Measurements from ENCODE around the gene ZNF544. TPM values are rescaled to one million over a fixed set of nuclear protein-coding genes. Genes with fewer than 3 reads are reported as not detected.

The ZNF544 gene
- total and polyA plus RNA-seq, 2 of the 8 experiments (the other 6 are each of a cell fraction or from before 2014, with no cell fraction given): 48.8 to 60.8 TPM

- no peak overlapping the region for H3K56ac ChIP-seq (replicated peaks; ENCODE audit: insufficient read length, low read depth, low read length)
- no peak overlapping the region for H3K18ac ChIP-seq (ENCODE audit: extremely low read depth, low read length)
- H3K36me3 ChIP-seq (ENCODE audit: control insufficient read depth in 2 of 4, insufficient read depth in 4 of 4, low read length in 3 of 4): peaks cover 2 to 16% (median 8%) of the 10 kb centered on the region in 4 experiments; a peak in 7 of 8 replicates
- FAIRE-seq (no peak), DNase-seq (ENCODE audit: low read depth in 1 of 2, low spot score in 2 of 2) (no peak)
- no peak overlapping the region for H3K27ac ChIP-seq (ENCODE audit: low read depth, low read length)
- no peak overlapping the region for H3K4me3 ChIP-seq (ENCODE audit: extremely low read depth in 1 of 4, insufficient read depth in 2 of 4, low read depth in 3 of 4, low read length in 4 of 4)
- H3K4me1 ChIP-seq (replicated peaks in 1 of 4; ENCODE audit: control insufficient read depth in 3 of 4, insufficient read depth in 4 of 4, low read length in 3 of 4): peaks cover 0 to 2% (median 0%) of the 10 kb centered on the region in 4 experiments; a peak in 1 of 7 replicates
- H3K23me2 ChIP-seq (ENCODE audit: low read depth, low read length): no peaks in the 10 kb centered on the region
- ChIA-PET CTCF (ENCODE audit: partially characterized antibody) (interaction anchor here (0.8 to 2.3 kb wide), 10 partner anchors 10 to 349 kb away, joined by 3 to 12 read pairs (median 3); partner anchors contain the start of gene ZNF544), POLR2A (ENCODE audit: partially characterized antibody) (interaction anchor here (0.8 to 2.6 kb wide), 4 partner anchors 12 to 200 kb away, joined by 4 to 29 read pairs (median 4); partner anchors contain the start of gene ZNF544)
- no peak overlapping the region for H2BK20ac ChIP-seq (ENCODE audit: low read length)
- H4K8ac ChIP-seq (ENCODE audit: extremely low read depth, insufficient read depth, low read length): no peak overlapping the region; the same call in 1 of the 2 replicates
- H3K79me1 ChIP-seq (ENCODE audit: low read depth, low read length): no peaks in the 10 kb centered on the region
- no peak overlapping the region for H3K4ac ChIP-seq (replicated peaks; ENCODE audit: insufficient read length, low read depth, low read length)
- no peak for TF ChIP-seq SIN3A (conservative IDR thresholded peaks at IDR 0.05 in 1 of 2, IDR thresholded peaks at IDR 0.05 in 1 of 2; ENCODE audit: low read depth in 1 of 2, low read length in 2 of 2)
- no peak for TF ChIP-seq KDM1A (IDR thresholded peaks at IDR 0.05; ENCODE audit: borderline replicate concordance, low read length)
- TF ChIP-seq SIRT6 (IDR thresholded peaks at IDR 0.05; ENCODE audit: low read length): no peak
- TF ChIP-seq RNF2 (IDR thresholded peaks at IDR 0.05; ENCODE audit: borderline replicate concordance, low read depth, low read length, missing control alignments, poor library complexity, severe bottlenecking): no peak
- no peak for TF ChIP-seq EZH2 (IDR thresholded peaks at IDR 0.05; ENCODE audit: low read depth, low read length, severe bottlenecking)
- TF ChIP-seq CEBPB (IDR thresholded peaks at IDR 0.05; ENCODE audit: low read depth, low read length): no peak
- no peak for TF ChIP-seq RBBP5 (IDR thresholded peaks at IDR 0.05; ENCODE audit: borderline replicate concordance, low read depth, low read length)
- no peak for TF ChIP-seq SIX5 (IDR thresholded peaks at IDR 0.05; ENCODE audit: low read depth, low read length)
- TF ChIP-seq CBX5 (IDR thresholded peaks at IDR 0.05; ENCODE audit: low read depth, low read length): no peak
- no peak overlapping the region for H4K5ac ChIP-seq (ENCODE audit: insufficient read length, low read depth, low read length)
- no peak overlapping the region for H2BK5ac ChIP-seq (ENCODE audit: low read depth, low read length)
- no peak overlapping the region for H2BK12ac ChIP-seq (ENCODE audit: low read depth, low read length)
- H2BK15ac ChIP-seq (ENCODE audit: low read length): no peak overlapping the region
- WGBS, 2 experiments (ENCODE audit: extremely low coverage in 1 of 2, insufficient coverage in 1 of 2, insufficient read length in 1 of 2, insufficient replicate concordance in 2 of 2, low coverage in 1 of 2, low lambda C conversion rate in 2 of 2, missing lambda C conversion rate in 1 of 2): 94% methylated on average over 25 of the region's 25 CpGs; no CpG with 5 or more reads in 1 of the 2 experiments
- no peak overlapping the region for H2AK5ac ChIP-seq (ENCODE audit: low read depth, low read length)
- H4K20me1 ChIP-seq (replicated peaks in 1 of 2; ENCODE audit: control insufficient read depth in 1 of 2, insufficient read depth in 2 of 2, low read length in 2 of 2): no peaks in the 10 kb centered on the region
- H3K9me3 ChIP-seq (ENCODE audit: insufficient read depth in 2 of 2, low read depth in 1 of 2, low read length in 1 of 2): peaks cover 6 to 23% of the 10 kb centered on the region in 2 experiments
- no peaks in the 10 kb centered on the region for H3K27me3 ChIP-seq (replicated peaks in 1 of 4; ENCODE audit: control insufficient read depth in 3 of 4, extremely low read depth in 1 of 4, insufficient read depth in 3 of 4, low read length in 3 of 4)
- H3K79me2 ChIP-seq (ENCODE audit: control insufficient read depth in 1 of 2, insufficient read depth in 2 of 2, low read length in 2 of 2): no peaks in the 10 kb centered on the region
- no peak overlapping the region for H4K91ac ChIP-seq (replicated peaks; ENCODE audit: insufficient read length, low read length)
- H3K4me2 ChIP-seq (ENCODE audit: insufficient read depth in 1 of 2, low read depth in 2 of 2, low read length in 2 of 2): no peak overlapping the region
- H3K23ac ChIP-seq (ENCODE audit: insufficient read length): no peak overlapping the region
- H3K9ac ChIP-seq (replicated peaks in 1 of 4; ENCODE audit: extremely low read depth in 1 of 4, low read depth in 3 of 4, low read length in 3 of 4): no peak overlapping the region
- no peak overlapping the region for H3K14ac ChIP-seq (ENCODE audit: insufficient read length)
- no peak overlapping the region for H2BK120ac ChIP-seq (replicated peaks; ENCODE audit: low read depth, low read length)
- H2AFZ ChIP-seq (ENCODE audit: low read length): no peak overlapping the region
These were observed 10.9 kb upstream of the ZNF544 start for GRCh38 chr19:58217607-58218391.

Measured in H1 (cell line).